Ovary (tissue), 3 donors: ENCODE measurements around the gene GNB2.

Source experiments
- CTCF ChIP-seq, 3 donors: fragments of 450-650 bp in 2 of 3; fragments of 200-600 bp in 1 of 3; IDR thresholded peaks; one replicate each; pipeline versions ENCODE4 v1.5.1 to v1.8.0; 2016 to 2022; ENCODE audit warnings: antibody characterized with exemption in 3 of 3, mild to moderate bottlenecking in 1 of 3
- POLR2A ChIP-seq: fragments of 450-650 bp; IDR thresholded peaks from one replicate; pipeline ENCODE4 v1.6.1; 2017; ENCODE audit warnings: antibody characterized with exemption, mild to moderate bottlenecking, moderate library complexity
- donor health status: DM: no; HTN: no; CAD: no.

- no peak for TF ChIP-seq CTCF (IDR thresholded peaks at IDR 0.05)
- no peak for TF ChIP-seq POLR2A
These were observed 9.6 kb downstream of the GNB2 start for GRCh38 chr7:100682991-100683658.
